GM10248 (cell line): Measurements from ENCODE around the gene GOLGA3.
A peak's percentile ranks its signal among the peaks of the same experiment; 100 is the strongest.
"Not testable (repeated sequence)": the region's sequence is repeated elsewhere in the genome, so short reads cannot be mapped to it uniquely, and the experiment has no call there.

Experiments used
- CTCF ChIA-PET: fragments of 300-600 bp; sonication (Branson Sonifier 250); formaldehyde crosslinking; extraction: SDS; loops from one replicate; lab custom pipeline; 2021; ENCODE audit warnings: antibody characterized with exemption; lab: Yijun Ruan, JAX
- POLR2A ChIA-PET: fragments of 350-650 bp; sonication (Branson Sonifier 250); formaldehyde crosslinking; extraction: SDS; loops from one replicate; lab custom pipeline; 2020; ENCODE audit warnings: antibody characterized with exemption; lab: Yijun Ruan, JAX
- DNase-seq: peaks from one replicate; pipeline ENCODE4 v3.0.0; 2012; ENCODE audit errors: extremely low spot score
- CTCF ChIP-seq: IDR thresholded peaks from 2 replicates; pipeline ENCODE4 v1.5.1; 2012; ENCODE audit warnings: mild to moderate bottlenecking, low read depth; ENCODE audit errors: extremely low read depth, missing control alignments, control extremely low read depth

The GOLGA3 gene

DNA sequence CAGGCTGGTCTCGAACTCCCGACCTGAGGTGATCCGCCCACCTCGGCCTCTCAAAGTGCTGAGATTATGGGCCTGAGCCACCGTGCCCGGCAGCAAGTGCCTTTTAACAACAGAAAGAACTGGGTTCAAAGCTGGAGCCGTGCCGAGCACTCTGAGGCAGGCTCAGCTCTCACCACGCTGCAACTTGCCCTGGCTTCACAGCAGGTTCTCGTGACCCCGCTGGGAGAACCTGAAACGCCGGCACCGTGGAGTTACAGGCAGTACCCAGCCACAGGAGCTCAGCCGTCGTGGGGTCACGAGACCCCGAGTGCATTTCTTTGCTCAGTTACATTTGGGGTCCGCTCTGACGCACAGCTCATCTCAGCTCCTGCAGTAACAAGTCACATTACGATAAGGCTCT is 14.4 kb downstream of the GOLGA3 start:
- POLR2A ChIA-PET = no interaction called here
- DNase-seq = no peak
- no peak for TF ChIP-seq CTCF
- CTCF ChIA-PET = no interaction called here

GRCh38 chr12:132813443-132813842 is 15.2 kb downstream of the GOLGA3 start:
- CTCF ChIA-PET = no interaction called here
- POLR2A ChIA-PET = no interaction called here
- DNase-seq = no peak
- no peak for TF ChIP-seq CTCF

- ChIA-PET CTCF (no interaction called here), POLR2A (interaction anchor here (0.6 kb wide), 1 partner anchor 22 kb away, joined by 3 read pairs; no protein-coding TSS in a partner anchor)
- no peak for DNase-seq
- TF ChIP-seq CTCF = no peak
These were observed 15.9 kb downstream of the GOLGA3 start for GRCh38 chr12:132812631-132813305.

- DNase-seq, POLR2A ChIA-PET: not testable (repeated sequence)
- CTCF ChIA-PET = interaction anchor here (2.0 kb wide), 1 partner anchor 17 kb away, joined by 5 read pairs; no protein-coding TSS in a partner anchor
- peak; percentile 59 for TF ChIP-seq CTCF
These were observed 19.3 kb downstream of the GOLGA3 start for GRCh38 chr12:132809391-132809790.

GRCh38 chr12:132807295-132808092 is 21.2 kb downstream of the GOLGA3 start:
- POLR2A ChIA-PET = no interaction called here
- DNase-seq = no peak
- TF ChIP-seq CTCF = no peak
- CTCF ChIA-PET = interaction anchor here (1.6 kb wide), 1 partner anchor 12 kb away, joined by 5 read pairs; no protein-coding TSS in a partner anchor

- TF ChIP-seq CTCF = no peak
- ChIA-PET CTCF (interaction anchor here (1.6 kb wide), 1 partner anchor 12 kb away, joined by 5 read pairs; no protein-coding TSS in a partner anchor), POLR2A (no interaction called here)
- DNase-seq = no peak
These were observed 21.8 kb downstream of the GOLGA3 start for GRCh38 chr12:132806857-132807256.
